OCI-LY7 (cell line): ENCODE measurements around the gene AP1G2. TPM values are rescaled to one million over a fixed set of nuclear protein-coding genes. Genes with fewer than 3 reads are reported as not detected.

Source experiments
- BruUV-seq: library from RNA; stranded (reverse); fragments of 400-500 nt; replicated peaks from 2 replicates; lab custom pipeline; 2021; lab: Mats Ljungman, UMichigan
- CTCF ChIA-PET: fragments of 300-600 bp; sonication (Branson Sonifier 250); formaldehyde crosslinking; loops from one replicate; lab custom pipeline; 2022; ENCODE audit warnings: antibody characterized with exemption; ENCODE audit not compliant: unreplicated experiment; lab: Charles Lee
- POLR2A ChIA-PET: fragments of 300-600 bp; sonication (Branson Sonifier 250); formaldehyde crosslinking; loops from one replicate; lab custom pipeline; 2022; ENCODE audit warnings: antibody characterized with exemption; lab: Charles Lee
- DNase-seq: peaks from one replicate; pipeline ENCODE4 v3.0.0-alpha.2; 2015; ENCODE audit warnings: low spot score
- H2AFZ ChIP-seq: fragments of 200-600 bp; sonication (generic), shearing (Covaris generic); 2 replicates; pipeline ENCODE4 v1.6.1; 2014; ENCODE audit warnings: mild to moderate bottlenecking, antibody characterized with exemption, low read length, moderate library complexity
- H3K27ac ChIP-seq: fragments of 200-600 bp; sonication (generic); 2 replicates; pipeline ENCODE4 v1.5.1; 2014; ENCODE audit warnings: mixed run types, low read depth, mild to moderate bottlenecking, moderate library complexity, low read length, inconsistent platforms; ENCODE audit not compliant: poor library complexity, severe bottlenecking
- H3K36me3 ChIP-seq: fragments of 200-600 bp; sonication (generic); 2 replicates; pipeline ENCODE4 v1.6.1; 2014; ENCODE audit warnings: mild to moderate bottlenecking, antibody characterized with exemption, low read length, moderate library complexity, mixed read lengths; ENCODE audit not compliant: insufficient read depth
- H3K4me1 ChIP-seq: fragments of 200-600 bp; sonication (generic); 2 replicates; pipeline ENCODE4 v1.5.1; 2014; ENCODE audit warnings: mild to moderate bottlenecking, low read length; ENCODE audit not compliant: insufficient read depth, poor library complexity, severe bottlenecking
- H3K4me2 ChIP-seq: fragments of 200-600 bp; sonication (generic); 2 replicates; pipeline ENCODE4 v1.6.1; 2014; ENCODE audit warnings: mild to moderate bottlenecking, low read length
- H3K4me3 ChIP-seq: fragments of 200-600 bp; sonication (generic); 2 replicates; pipeline ENCODE4 v1.5.1; 2014; ENCODE audit warnings: mild to moderate bottlenecking, low read depth, low read length; ENCODE audit not compliant: poor library complexity, severe bottlenecking
- H3K79me2 ChIP-seq: fragments of 200-600 bp; sonication (generic); 2 replicates; pipeline ENCODE4 v1.6.1; 2016; ENCODE audit warnings: low read depth, mild to moderate bottlenecking, low read length, moderate library complexity, mixed read lengths; ENCODE audit not compliant: insufficient read depth
- H3K9me2 ChIP-seq: fragments of 200-600 bp; sonication (generic); 2 replicates; pipeline ENCODE4 v1.6.1; 2016; ENCODE audit warnings: mild to moderate bottlenecking, low read length, mixed read lengths; ENCODE audit not compliant: insufficient read depth
- H3K9me3 ChIP-seq: fragments of 200-600 bp; sonication (generic); 2 replicates; pipeline ENCODE4 v1.6.1; 2014; ENCODE audit warnings: mild to moderate bottlenecking, mixed run types, low read length, mixed read lengths
- H4K20me1 ChIP-seq: fragments of 200-600 bp; sonication (generic); 2 replicates; pipeline ENCODE4 v1.6.1; 2014; ENCODE audit warnings: mild to moderate bottlenecking, antibody characterized with exemption, low read length, moderate library complexity, mixed read lengths; ENCODE audit not compliant: insufficient read depth
- CTCF ChIP-seq: fragments of 200-600 bp; sonication (generic); conservative IDR thresholded peaks from 2 replicates; pipeline ENCODE4 v1.5.1; 2014; ENCODE audit warnings: mild to moderate bottlenecking, antibody characterized with exemption, low read length, moderate library complexity, mixed read lengths
- EZH2phosphoT487 ChIP-seq: fragments of 200-600 bp; sonication (generic); IDR thresholded peaks from 2 replicates; pipeline ENCODE4 v1.6.1; 2018; ENCODE audit warnings: low read depth, borderline replicate concordance, mild to moderate bottlenecking, mixed run types, antibody characterized with exemption, low read length, moderate library complexity, mixed read lengths
- intact Hi-C: fragments of 100-400 bp; cut with micrococcal nuclease; formaldehyde crosslinking; loops from one replicate; pipeline ENCODE4 v1.10.0; 2022; ENCODE audit not compliant: unreplicated experiment
- total RNA-seq, 2 experiments: library from RNA; depleted of rRNA in 1 of 2; stranded (reverse); fragments of >200 nt in 1 of 2; shearing (Covaris generic) in 1 of 2; gene quantifications; 2 replicates each; pipeline ENCODE4 v1.2.3, GENCODE V29; 2014 to 2022

Gene AP1G2
- total RNA-seq, 2 experiments from 2014 or later: 129 to 209 TPM

- Histone ChIP-seq H3K4me1 (no peaks in the 10 kb centered on the region), H3K36me3 (no peaks in the 10 kb centered on the region), H3K9me2 (no peaks in the 10 kb centered on the region), H4K20me1 (no peaks in the 10 kb centered on the region), H2AFZ (no peak overlapping the region), H3K9me3 (no peaks in the 10 kb centered on the region), H3K4me3 (no peak overlapping the region), H3K79me2 (no peaks in the 10 kb centered on the region), H3K4me2 (no peak overlapping the region), H3K27ac (no peak overlapping the region)
- intact Hi-C loops: no loop called here
- POLR2A ChIA-PET: interaction anchor here (0.6 to 0.9 kb wide), 2 partner anchors 22 to 153 kb away, joined by 3 to 6 read pairs; no protein-coding TSS in a partner anchor
- CTCF ChIA-PET: no interaction called here
- no TSS peak for BruUV-seq
- no peak for DNase-seq
- TF ChIP-seq CTCF: no peak
- no peak for TF ChIP-seq EZH2phosphoT487
Measured at GRCh38 chr14:23532658-23533057, 34.9 kb downstream of the AP1G2 start.

DNA sequence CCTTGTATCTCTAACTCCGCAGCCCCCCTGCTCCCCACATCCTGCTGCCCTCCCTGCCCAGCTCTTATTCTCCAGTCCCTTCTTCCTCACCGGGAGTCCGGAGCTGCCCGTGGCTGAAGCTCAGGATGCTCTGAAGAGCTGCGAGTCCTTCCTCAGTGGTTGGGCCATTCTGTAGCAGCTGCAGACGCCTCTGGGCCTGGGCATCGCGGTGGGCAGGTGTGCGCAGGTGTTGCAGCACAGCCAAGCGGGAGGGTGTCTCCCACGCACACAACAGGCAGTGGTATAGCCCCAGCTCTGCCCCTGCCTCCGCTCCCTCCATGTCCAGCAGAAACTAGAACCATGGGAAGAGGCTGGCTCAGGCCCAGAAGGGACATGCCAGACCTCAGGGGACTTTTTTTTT, 36.2 kb downstream of the AP1G2 start:
- H3K9me3 ChIP-seq: no peaks in the 10 kb centered on the region
- H3K27ac ChIP-seq: no peak overlapping the region
- no peaks in the 10 kb centered on the region for H3K79me2 ChIP-seq
- H2AFZ ChIP-seq: no peak overlapping the region
- intact Hi-C loops: no loop called here
- POLR2A ChIA-PET: no interaction called here
- no TSS peak for BruUV-seq
- H3K4me1 ChIP-seq: no peaks in the 10 kb centered on the region
- H3K36me3 ChIP-seq: no peaks in the 10 kb centered on the region
- no peak for DNase-seq
- no peaks in the 10 kb centered on the region for H4K20me1 ChIP-seq
- H3K9me2 ChIP-seq: no peaks in the 10 kb centered on the region
- H3K4me2 ChIP-seq: no peak overlapping the region
- no peak overlapping the region for H3K4me3 ChIP-seq
- CTCF ChIA-PET: interaction anchor here (0.7 kb wide), 1 partner anchor 367 kb away, joined by 3 read pairs; no protein-coding TSS in a partner anchor
- TF ChIP-seq EZH2phosphoT487 (no peak), CTCF (no peak)

DNA sequence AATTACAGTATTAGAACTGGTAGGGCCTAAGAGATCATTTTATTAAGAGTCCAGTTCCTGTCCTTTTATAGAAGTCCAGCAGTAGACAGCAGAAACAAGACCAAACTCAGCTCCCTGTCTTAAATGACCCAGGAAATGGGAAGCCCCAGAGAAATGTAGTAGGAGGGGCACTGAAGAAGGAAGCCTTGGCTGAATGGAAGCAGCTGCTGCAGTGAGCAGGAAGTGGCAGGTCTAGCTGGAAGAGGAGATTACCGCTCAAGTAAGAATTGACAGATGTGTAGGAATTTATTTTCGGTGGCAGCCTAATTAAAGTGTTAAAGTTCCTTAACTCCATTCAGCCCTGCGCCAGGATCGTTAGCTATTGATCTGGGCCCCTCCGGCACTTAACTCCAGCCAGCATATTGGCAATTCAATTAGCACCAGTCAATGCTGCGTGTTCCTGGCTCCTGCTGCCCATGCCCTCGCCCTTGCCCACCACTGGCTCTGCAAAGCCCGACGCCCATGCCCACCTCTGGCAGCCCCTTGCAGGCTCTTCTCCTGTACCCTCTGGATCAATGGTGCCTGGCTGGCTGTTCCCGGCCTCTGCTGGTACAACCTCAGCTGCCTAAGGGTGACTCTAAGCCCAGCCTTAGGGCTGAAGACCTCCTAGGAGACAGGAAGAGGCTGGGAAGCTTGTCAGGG, 37.1 kb downstream of the AP1G2 start:
- intact Hi-C loops: no loop called here
- ChIA-PET POLR2A (interaction anchor here (0.7 kb wide), 1 partner anchor 14 kb away, joined by 3 read pairs; no protein-coding TSS in a partner anchor), CTCF (no interaction called here)
- H3K36me3 ChIP-seq: no peaks in the 10 kb centered on the region
- no peaks in the 10 kb centered on the region for H3K4me1 ChIP-seq
- H3K9me3 ChIP-seq: no peaks in the 10 kb centered on the region
- H2AFZ ChIP-seq: no peak overlapping the region
- no peak overlapping the region for H3K4me3 ChIP-seq
- no peak for DNase-seq
- H3K9me2 ChIP-seq: no peaks in the 10 kb centered on the region
- H3K27ac ChIP-seq: no peak overlapping the region
- no peaks in the 10 kb centered on the region for H4K20me1 ChIP-seq
- H3K4me2 ChIP-seq: no peak overlapping the region
- TF ChIP-seq EZH2phosphoT487: no peak
- TF ChIP-seq CTCF: no peak
- BruUV-seq: no TSS peak
- H3K79me2 ChIP-seq: no peaks in the 10 kb centered on the region
